Endodermal cell (in vitro differentiated cells): ENCODE data around the gene HYCC2. TPM values are rescaled to one million over a fixed set of nuclear protein-coding genes. Genes with fewer than 3 reads are reported as not detected.

Experiments
- DNase-seq: peaks from one replicate; pipeline ENCODE4 v3.0.0-alpha.2; 2017
- H3K27ac ChIP-seq: 2 replicates; pipeline ENCODE4 v1.5.1; 2013; ENCODE audit warnings: mild to moderate bottlenecking, low read depth, low read length, moderate library complexity
- H3K27me3 ChIP-seq: 2 replicates; pipeline ENCODE4 v1.6.1; 2013; ENCODE audit warnings: mild to moderate bottlenecking, low read length, moderate library complexity; ENCODE audit not compliant: insufficient read depth, control insufficient read depth, poor library complexity, severe bottlenecking
- H3K36me3 ChIP-seq: 2 replicates; pipeline ENCODE4 v1.7.0; 2013; ENCODE audit warnings: mild to moderate bottlenecking, low read length, moderate library complexity; ENCODE audit not compliant: control insufficient read depth, insufficient read depth
- H3K4me1 ChIP-seq: one replicate; pipeline ENCODE4 v1.7.0; 2013; ENCODE audit warnings: low read length; ENCODE audit not compliant: control insufficient read depth, insufficient read depth
- H3K4me3 ChIP-seq: 2 replicates; pipeline ENCODE4 v1.5.1; 2013; ENCODE audit warnings: mild to moderate bottlenecking, low read length, moderate library complexity
- H3K9ac ChIP-seq: 2 replicates; pipeline ENCODE4 v1.6.1; 2013; ENCODE audit warnings: mild to moderate bottlenecking, low read length, moderate library complexity; ENCODE audit not compliant: poor library complexity, severe bottlenecking; ENCODE audit errors: extremely low read depth
- H3K9me3 ChIP-seq: 2 replicates; pipeline ENCODE4 v1.6.1; 2013; ENCODE audit warnings: mild to moderate bottlenecking, low read length, moderate library complexity; ENCODE audit not compliant: control insufficient read depth
- H3K27ac Mint-ChIP-seq: 2 replicates; pipeline ENCODE4 v1.8.0; 2020; ENCODE audit warnings: mixed read lengths
- H3K27me3 Mint-ChIP-seq: 2 replicates; pipeline ENCODE4 v1.8.0; 2021; ENCODE audit warnings: mild to moderate bottlenecking, mixed read lengths; ENCODE audit not compliant: insufficient read depth
- H3K36me3 Mint-ChIP-seq: 2 replicates; pipeline ENCODE4 v1.8.0; 2020; ENCODE audit warnings: low read depth, mixed read lengths
- H3K4me1 Mint-ChIP-seq: 2 replicates; pipeline ENCODE4 v1.8.0; 2020; ENCODE audit warnings: mixed read lengths
- H3K4me3 Mint-ChIP-seq: 2 replicates; pipeline ENCODE4 v1.8.0; 2020; ENCODE audit warnings: mild to moderate bottlenecking, moderate library complexity, mixed read lengths
- H3K9me3 Mint-ChIP-seq: 2 replicates; pipeline ENCODE4 v1.8.0; 2020; ENCODE audit warnings: mild to moderate bottlenecking, mixed read lengths
- WGBS, 2 experiments: methylation state at CpG; one replicate each; pipeline versions ENCODE4 v1.1.5 to v1.1.7; 2013; ENCODE audit warnings: missing lambda C conversion rate in 2 of 2, mixed read lengths in 1 of 2; ENCODE audit not compliant: insufficient coverage in 1 of 2, insufficient read length in 1 of 2; 5-methylcytosine and 5-hydroxymethylcytosine counted together
- total RNA-seq, 2 donors: library from RNA; stranded (reverse); fragmentation: NEBNext Ultra II Directional in 1 of 2; extraction: Animal tissue kit (Norgen Biotek cat#: 25700) in 1 of 2; gene quantifications; 2 replicates in 1 of 2; 3 replicates in 1 of 2; pipeline ENCODE4 v1.2.1, GENCODE V29; 2021
- TF ChIP-seq, protein P1 (sequence below): fragments of 200-600 bp; sonication (generic); conservative IDR thresholded peaks from 2 replicates; pipeline ENCODE4 v1.5.0; 2021; ENCODE audit warnings: antibody characterized with exemption, mild to moderate bottlenecking

HYCC2 gene
- total RNA-seq, 2 donors from 2014 or later, result 18.8 to 47.6 TPM

DNA sequence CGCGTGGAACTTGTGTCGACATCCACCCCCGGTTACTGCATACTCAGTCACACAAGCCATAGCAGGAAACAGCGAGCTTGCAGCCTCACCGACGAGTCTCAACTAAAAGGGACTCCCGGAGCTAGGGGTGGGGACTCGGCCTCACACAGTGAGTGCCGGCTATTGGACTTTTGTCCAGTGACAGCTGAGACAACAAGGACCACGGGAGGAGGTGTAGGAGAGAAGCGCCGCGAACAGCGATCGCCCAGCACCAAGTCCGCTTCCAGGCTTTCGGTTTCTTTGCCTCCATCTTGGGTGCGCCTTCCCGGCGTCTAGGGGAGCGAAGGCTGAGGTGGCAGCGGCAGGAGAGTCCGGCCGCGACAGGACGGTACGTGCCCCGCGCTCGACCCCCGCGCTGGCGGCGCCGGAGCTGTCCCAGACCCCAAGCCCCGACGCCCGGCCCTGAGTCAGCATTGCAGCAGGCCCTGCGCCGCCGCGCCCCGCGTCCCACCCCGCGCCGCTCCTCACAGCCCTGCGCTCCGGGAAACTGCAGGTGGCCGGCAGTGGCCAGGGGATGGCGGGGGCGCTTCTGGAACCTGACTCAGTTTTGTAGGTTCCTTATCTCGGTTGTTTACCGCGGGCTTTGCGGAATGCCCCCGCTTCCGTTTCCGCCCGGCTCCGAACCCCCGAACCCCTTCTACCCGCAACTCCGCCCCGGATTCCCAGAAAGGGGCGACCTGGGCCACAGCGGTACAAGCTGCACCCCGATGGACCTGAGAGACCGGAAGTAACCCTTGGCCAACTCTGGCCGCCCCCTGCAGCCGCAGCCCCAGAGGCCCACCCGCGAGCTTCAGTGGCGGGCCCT, 44.9 kb upstream of the HYCC2 start, which contains the start of gene CFLAR:
CFLAR (plus strand) TSS at position 50 of the 844 bp plus-strand sequence. CDS start 13,702 bp downstream, outside the sequence.
- H3K9ac ChIP-seq, result peak within 1 kb of the TSS; percentile 3
- DNase-seq, result peak; percentile 83
- WGBS, 2 experiments, result 57 to 62% methylated on average over 22 to 75 of the region's 75 CpGs

DNA sequence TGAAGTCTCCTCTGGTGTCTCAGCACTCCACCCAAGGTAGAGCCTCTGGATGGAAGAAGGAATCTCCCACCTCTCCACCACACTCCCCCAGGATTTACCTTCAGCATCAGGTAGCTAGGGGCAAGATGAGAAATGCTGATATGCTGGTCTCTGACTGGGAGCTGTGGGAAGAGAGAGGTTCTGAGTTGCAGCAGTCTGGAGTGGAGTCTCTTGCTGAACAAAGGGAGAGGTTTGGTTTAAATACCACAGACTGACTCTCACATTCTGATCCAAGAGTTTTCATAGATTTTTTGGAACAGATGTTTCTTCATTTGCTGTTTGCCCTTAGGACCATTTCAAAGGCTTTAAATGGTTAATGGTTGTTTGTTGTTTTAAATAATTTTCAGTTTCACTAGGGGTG, 43.4 kb upstream of the HYCC2 start:
- Histone ChIP-seq H3K27me3 (no peaks in the 10 kb centered on the region), H3K27ac (no peak overlapping the region), H3K9ac (no peak overlapping the region), H3K4me1 (no peaks in the 10 kb centered on the region), H3K4me3 (no peak overlapping the region), H3K36me3 (no peaks in the 10 kb centered on the region), H3K9me3 (peaks cover 5% of the 10 kb centered on the region)
- DNase-seq, result no peak
- H3K36me3 Mint-ChIP-seq, result peaks cover 3% of the 10 kb centered on the region
- TF ChIP-seq, protein P1, sequence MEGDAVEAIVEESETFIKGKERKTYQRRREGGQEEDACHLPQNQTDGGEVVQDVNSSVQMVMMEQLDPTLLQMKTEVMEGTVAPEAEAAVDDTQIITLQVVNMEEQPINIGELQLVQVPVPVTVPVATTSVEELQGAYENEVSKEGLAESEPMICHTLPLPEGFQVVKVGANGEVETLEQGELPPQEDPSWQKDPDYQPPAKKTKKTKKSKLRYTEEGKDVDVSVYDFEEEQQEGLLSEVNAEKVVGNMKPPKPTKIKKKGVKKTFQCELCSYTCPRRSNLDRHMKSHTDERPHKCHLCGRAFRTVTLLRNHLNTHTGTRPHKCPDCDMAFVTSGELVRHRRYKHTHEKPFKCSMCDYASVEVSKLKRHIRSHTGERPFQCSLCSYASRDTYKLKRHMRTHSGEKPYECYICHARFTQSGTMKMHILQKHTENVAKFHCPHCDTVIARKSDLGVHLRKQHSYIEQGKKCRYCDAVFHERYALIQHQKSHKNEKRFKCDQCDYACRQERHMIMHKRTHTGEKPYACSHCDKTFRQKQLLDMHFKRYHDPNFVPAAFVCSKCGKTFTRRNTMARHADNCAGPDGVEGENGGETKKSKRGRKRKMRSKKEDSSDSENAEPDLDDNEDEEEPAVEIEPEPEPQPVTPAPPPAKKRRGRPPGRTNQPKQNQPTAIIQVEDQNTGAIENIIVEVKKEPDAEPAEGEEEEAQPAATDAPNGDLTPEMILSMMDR, result no peak
- peaks cover 5% of the 10 kb centered on the region for H3K9me3 Mint-ChIP-seq
- peak overlapping the region; percentile 81 for H3K27ac Mint-ChIP-seq
- H3K27me3 Mint-ChIP-seq, result no peaks in the 10 kb centered on the region
- H3K4me1 Mint-ChIP-seq, result peaks cover 26% of the 10 kb centered on the region
- H3K4me3 Mint-ChIP-seq, result peak overlapping the region; percentile 95

More for the DNA sequence above, 44.9 kb upstream of the HYCC2 start, which contains the start of gene CFLAR:
- H3K27ac ChIP-seq, result peak within 1 kb of the TSS; percentile 13
- peak within 1 kb of the TSS; percentile 71 for H3K4me3 ChIP-seq
- H3K4me1 ChIP-seq, result no peaks in the 10 kb centered on the region
- Mint-ChIP-seq H3K36me3 (no peaks in the 10 kb centered on the region), H3K4me1 (peaks cover 28% of the 10 kb centered on the region), H3K27ac (peak within 1 kb of the TSS; percentile 98), H3K9me3 (peaks cover 5% of the 10 kb centered on the region), H3K27me3 (no peaks in the 10 kb centered on the region), H3K4me3 (peak within 1 kb of the TSS; percentile 95)
- TF ChIP-seq, protein P1, result no peak
- H3K36me3 ChIP-seq, result no peaks in the 10 kb centered on the region
- H3K27me3 ChIP-seq, result no peaks in the 10 kb centered on the region
- peaks cover 5% of the 10 kb centered on the region for H3K9me3 ChIP-seq

DNA sequence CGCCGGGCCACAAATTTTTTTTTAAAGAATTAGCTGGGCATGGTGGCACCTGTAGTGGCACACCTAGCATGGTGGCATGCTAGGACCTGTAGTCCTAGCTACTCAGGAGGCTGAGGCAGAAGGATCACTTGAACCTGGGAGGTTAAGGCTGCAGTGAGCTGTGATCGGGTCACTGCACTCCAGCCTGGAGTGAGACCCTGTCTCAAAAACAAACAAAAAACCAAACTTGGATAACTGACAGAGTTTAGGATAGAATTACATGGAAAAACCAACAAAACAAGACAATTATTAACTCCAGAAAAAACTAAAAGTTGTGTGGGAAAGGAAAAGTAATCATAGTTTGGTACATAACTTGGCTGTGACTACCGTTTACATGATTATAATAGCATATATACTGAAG, 42.9 kb upstream of the HYCC2 start:
- Histone ChIP-seq H3K27me3 (no peaks in the 10 kb centered on the region), H3K36me3 (no peaks in the 10 kb centered on the region), H3K27ac (no peak overlapping the region), H3K4me3 (no peak overlapping the region), H3K9me3 (peaks cover 5% of the 10 kb centered on the region), H3K4me1 (no peaks in the 10 kb centered on the region), H3K9ac (no peak overlapping the region)
- Mint-ChIP-seq H3K27ac (peak overlapping the region; percentile 81), H3K4me3 (peak overlapping the region; percentile 95), H3K36me3 (peaks cover 3% of the 10 kb centered on the region), H3K9me3 (peaks cover 5% of the 10 kb centered on the region), H3K4me1 (peaks cover 25% of the 10 kb centered on the region), H3K27me3 (no peaks in the 10 kb centered on the region)
- WGBS, 2 experiments, result 82 to 94% methylated on average over 2 to 3 of the region's 4 CpGs
- no peak for DNase-seq
- TF ChIP-seq, protein P1, result no peak
